IPS DF 6.9 (cell line): ENCODE results near the gene FAM47E.

Experiments used
- DNase-seq: peaks from one replicate; pipeline ENCODE4 v3.0.0-alpha.2; 2013; ENCODE audit warnings: low read depth, low spot score
- H3K27ac ChIP-seq: one replicate; pipeline ENCODE4 v1.5.1; 2013; ENCODE audit warnings: low read length, control low read depth
- H3K27me3 ChIP-seq: 2 replicates; pipeline ENCODE4 v1.6.1; 2013; ENCODE audit warnings: mild to moderate bottlenecking, low read length; ENCODE audit not compliant: control insufficient read depth, insufficient read depth
- H3K36me3 ChIP-seq: 2 replicates; pipeline ENCODE4 v1.6.1; 2013; ENCODE audit warnings: low read length; ENCODE audit not compliant: control insufficient read depth, insufficient read depth
- H3K4me1 ChIP-seq: 2 replicates; pipeline ENCODE4 v1.6.1; 2013; ENCODE audit warnings: low read length; ENCODE audit not compliant: control insufficient read depth, insufficient read depth
- H3K4me3 ChIP-seq: 2 replicates; pipeline ENCODE4 v1.5.1; 2013; ENCODE audit warnings: mild to moderate bottlenecking, low read length
- H3K9me3 ChIP-seq: 2 replicates; pipeline ENCODE4 v1.6.1; 2013; ENCODE audit warnings: low read length, inconsistent platforms; ENCODE audit not compliant: control insufficient read depth, insufficient read depth
- WGBS: extraction: QIAGEN DNeasy Blood & Tissue Kit; methylation state at CpG from one replicate; pipeline ENCODE4 v1.1.7; 2013; ENCODE audit warnings: mixed read lengths, missing lambda C conversion rate; ENCODE audit not compliant: insufficient read length, insufficient coverage; 5-methylcytosine and 5-hydroxymethylcytosine counted together

FAM47E gene

GRCh38 chr4:76309939-76310550 is 58.5 kb downstream of the FAM47E start:
- peaks cover 3% of the 10 kb centered on the region for H3K4me1 ChIP-seq
- no peak for DNase-seq
- peaks cover 5% of the 10 kb centered on the region; the same call in 1 of the 2 replicates for H3K27me3 ChIP-seq
- 0 out of 2 replicates have a peak, but pooled peaks cover 5% of the 10 kb centered on the region for H3K36me3 ChIP-seq
- no peak overlapping the region for H3K27ac ChIP-seq
- no peaks in the 10 kb centered on the region for H3K9me3 ChIP-seq
- no CpG with 5 or more reads among the region's 3 CpGs for WGBS
- H3K4me3 ChIP-seq = no peak overlapping the region

GRCh38 chr4:76310683-76311082 is 59.2 kb downstream of the FAM47E start:
- H3K4me1 ChIP-seq = peaks cover 3% of the 10 kb centered on the region
- WGBS = no CpG with 5 or more reads among the region's 4 CpGs
- peaks cover 1% of the 10 kb centered on the region; the same call in 1 of the 2 replicates for H3K27me3 ChIP-seq
- H3K9me3 ChIP-seq = no peaks in the 10 kb centered on the region
- no peak overlapping the region for H3K27ac ChIP-seq
- no peak overlapping the region for H3K4me3 ChIP-seq
- H3K36me3 ChIP-seq = 0 out of 2 replicates have a peak, but pooled peaks cover 5% of the 10 kb centered on the region
- DNase-seq = no peak

GRCh38 chr4:76311896-76312331 is 60.4 kb downstream of the FAM47E start:
- Histone ChIP-seq H3K4me3 (no peak overlapping the region), H3K4me1 (peaks cover 2% of the 10 kb centered on the region; the same call in 1 of the 2 replicates), H3K36me3 (0 out of 2 replicates have a peak, but pooled peaks cover 5% of the 10 kb centered on the region), H3K27me3 (no peaks in the 10 kb centered on the region), H3K9me3 (no peaks in the 10 kb centered on the region), H3K27ac (no peak overlapping the region)
- no peak for DNase-seq
- WGBS = no CpG with 5 or more reads among the region's 1 CpG

- DNase-seq = no peak
- no CpG with 5 or more reads among the region's 1 CpG for WGBS
- Histone ChIP-seq H3K4me3 (no peak overlapping the region), H3K27ac (no peak overlapping the region), H3K36me3 (0 out of 2 replicates have a peak, but pooled peaks cover 5% of the 10 kb centered on the region), H3K27me3 (no peaks in the 10 kb centered on the region), H3K9me3 (no peaks in the 10 kb centered on the region), H3K4me1 (peaks cover 2% of the 10 kb centered on the region; the same call in 1 of the 2 replicates)
Measured at GRCh38 chr4:76312457-76312856, 60.9 kb downstream of the FAM47E start.

- WGBS = no CpG with 5 or more reads among the region's 2 CpGs
- 0 out of 2 replicates have a peak, but pooled peaks cover 5% of the 10 kb centered on the region for H3K36me3 ChIP-seq
- H3K27ac ChIP-seq = no peak overlapping the region
- H3K4me1 ChIP-seq = no peaks in the 10 kb centered on the region
- no peaks in the 10 kb centered on the region for H3K27me3 ChIP-seq
- no peak for DNase-seq
- H3K4me3 ChIP-seq = no peak overlapping the region
- H3K9me3 ChIP-seq = no peaks in the 10 kb centered on the region
Measured at GRCh38 chr4:76313547-76313946, 62.0 kb downstream of the FAM47E start.

GRCh38 chr4:76315267-76315918 is 63.9 kb downstream of the FAM47E start:
- no peak for DNase-seq
- no peaks in the 10 kb centered on the region for H3K27me3 ChIP-seq
- no peak overlapping the region for H3K27ac ChIP-seq
- no CpG with 5 or more reads among the region's 7 CpGs for WGBS
- no peak overlapping the region for H3K4me3 ChIP-seq
- H3K36me3 ChIP-seq = no peaks in the 10 kb centered on the region
- no peaks in the 10 kb centered on the region for H3K4me1 ChIP-seq
- H3K9me3 ChIP-seq = no peaks in the 10 kb centered on the region

- no peak overlapping the region for H3K4me3 ChIP-seq
- WGBS = no CpG with 5 or more reads among the region's 1 CpG
Measured at GRCh38 chr4:76316131-76316530, 64.6 kb downstream of the FAM47E start.

GRCh38 chr4:76322236-76322635 is 70.7 kb downstream of the FAM47E start:
- H3K27me3 ChIP-seq = no peaks in the 10 kb centered on the region
- no peaks in the 10 kb centered on the region for H3K9me3 ChIP-seq
- no peak for DNase-seq
- H3K4me1 ChIP-seq = no peaks in the 10 kb centered on the region
- no peak overlapping the region for H3K4me3 ChIP-seq
- WGBS = no CpG with 5 or more reads among the region's 3 CpGs
- H3K36me3 ChIP-seq = no peaks in the 10 kb centered on the region
- H3K27ac ChIP-seq = no peak overlapping the region

More at GRCh38 chr4:76316131-76316530, 64.6 kb downstream of the FAM47E start:
- Histone ChIP-seq H3K36me3 (no peaks in the 10 kb centered on the region), H3K27me3 (no peaks in the 10 kb centered on the region), H3K27ac (no peak overlapping the region), H3K4me1 (no peaks in the 10 kb centered on the region), H3K9me3 (no peaks in the 10 kb centered on the region)
- no peak for DNase-seq

- DNase-seq = no peak
- no peaks in the 10 kb centered on the region for H3K36me3 ChIP-seq
- H3K4me3 ChIP-seq = no peak overlapping the region
- no peaks in the 10 kb centered on the region for H3K4me1 ChIP-seq
- H3K9me3 ChIP-seq = no peaks in the 10 kb centered on the region
- H3K27ac ChIP-seq = no peak overlapping the region
- no peaks in the 10 kb centered on the region for H3K27me3 ChIP-seq
Measured at GRCh38 chr4:76325072-76325471, 73.6 kb downstream of the FAM47E start.

GRCh38 chr4:76326515-76326914 is 75.0 kb downstream of the FAM47E start:
- H3K4me1 ChIP-seq = no peaks in the 10 kb centered on the region
- DNase-seq = no peak
- no peak overlapping the region for H3K4me3 ChIP-seq
- no peaks in the 10 kb centered on the region for H3K27me3 ChIP-seq
- H3K36me3 ChIP-seq = no peaks in the 10 kb centered on the region
- H3K27ac ChIP-seq = no peak overlapping the region
- no peaks in the 10 kb centered on the region for H3K9me3 ChIP-seq
